Measurements from ENCODE around the gene TEX101. TPM values are rescaled to one million over a fixed set of nuclear protein-coding genes. Genes with fewer than 3 reads are reported as not detected.

TEX101 gene
- total RNA-seq, 1 donor from 2014 or later, result not detected

- H3K4me1 Mint-ChIP-seq, result peaks cover 45% of the 10 kb centered on the region
Observed at GRCh38 chr19:43464134-43464775, 49.6 kb downstream of the TEX101 start.

DNA sequence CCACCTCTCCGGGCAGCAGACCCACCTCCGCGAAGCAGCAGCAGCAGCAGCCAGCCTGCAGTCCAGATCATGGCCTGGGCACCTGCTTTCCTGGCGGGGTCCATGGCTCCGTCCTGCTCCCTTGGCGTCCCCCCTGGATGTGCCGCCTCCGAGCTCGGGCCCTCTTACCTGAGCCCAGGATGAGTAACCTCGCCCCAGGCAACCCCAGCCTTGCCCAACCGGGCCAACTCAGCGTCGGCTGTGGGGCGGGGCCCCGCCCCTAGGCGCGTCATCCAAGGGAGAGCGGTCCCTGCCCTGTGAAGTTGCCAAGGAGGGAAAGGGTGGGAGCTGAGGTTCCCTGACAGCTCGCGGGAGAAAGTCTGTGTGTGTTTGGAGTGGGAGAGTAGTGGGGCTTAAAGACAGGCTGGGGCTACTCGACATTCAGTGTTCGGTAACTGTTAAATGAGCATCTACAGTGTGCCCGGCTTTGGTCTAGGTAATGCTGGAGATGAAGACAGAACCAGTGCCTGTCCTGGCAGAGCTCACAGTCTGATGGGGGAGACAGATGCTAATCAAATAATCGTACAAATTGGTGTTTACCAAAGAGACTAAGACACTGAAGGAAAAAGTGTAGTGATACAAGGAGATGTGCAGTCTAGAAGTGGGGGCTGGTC is 50.9 kb downstream of the TEX101 start, which contains the start of gene LYPD3:
LYPD3 (minus strand) TSS at position 141 of the 653 bp plus-strand sequence; CDS start at position 104, 37 bp downstream.
- Mint-ChIP-seq H3K4me1 (peaks cover 53% of the 10 kb centered on the region), H3K36me3 (ENCODE audit: low read depth) (peaks cover 1% of the 10 kb centered on the region), H3K27me3 (no peaks in the 10 kb centered on the region), H3K27ac (peak within 1 kb of the TSS; percentile 61), H3K4me3 (peak within 1 kb of the TSS; percentile 92), H3K9me3 (no peaks in the 10 kb centered on the region)
- no peak for DNase-seq
- intact Hi-C loops (cut with micrococcal nuclease), result loop anchor here (10.0 kb wide), 1 partner anchor 289 kb away; the partner anchor contains the start of gene SMG9

More at GRCh38 chr19:43464134-43464775, 49.6 kb downstream of the TEX101 start:
- Mint-ChIP-seq H3K27ac (peak overlapping the region; percentile 93), H3K27me3 (no peaks in the 10 kb centered on the region), H3K9me3 (no peaks in the 10 kb centered on the region), H3K4me3 (peak overlapping the region; percentile 92), H3K36me3 (ENCODE audit: low read depth) (peaks cover 1% of the 10 kb centered on the region)
- intact Hi-C loops (cut with micrococcal nuclease), result loop anchor here (1.0 to 10.0 kb wide), 3 partner anchors 11 to 291 kb away; partner anchors contain the start of gene SMG9
- DNase-seq, result peak; percentile 94

- H3K27ac Mint-ChIP-seq, result no peak overlapping the region
- H3K9me3 Mint-ChIP-seq, result no peaks in the 10 kb centered on the region
- H3K36me3 Mint-ChIP-seq (ENCODE audit: low read depth), result no peaks in the 10 kb centered on the region
- H3K4me3 Mint-ChIP-seq, result no peak overlapping the region
- H3K4me1 Mint-ChIP-seq, result peaks cover 48% of the 10 kb centered on the region
- H3K27me3 Mint-ChIP-seq, result no peaks in the 10 kb centered on the region
- intact Hi-C loops (cut with micrococcal nuclease), result loop anchor here (10.0 kb wide), 1 partner anchor 288 kb away; the partner anchor contains the start of gene SMG9
- DNase-seq, result no peak
Observed at GRCh38 chr19:43466793-43467192, 52.1 kb downstream of the TEX101 start.

GRCh38 chr19:43467276-43467675 is 52.6 kb downstream of the TEX101 start:
- H3K4me3 Mint-ChIP-seq, result no peak overlapping the region
- H3K36me3 Mint-ChIP-seq (ENCODE audit: low read depth), result no peaks in the 10 kb centered on the region
- no peaks in the 10 kb centered on the region for H3K9me3 Mint-ChIP-seq
- intact Hi-C loops (cut with micrococcal nuclease), result loop anchor here (10.0 kb wide), 1 partner anchor 288 kb away; the partner anchor contains the start of gene SMG9
- no peak overlapping the region for H3K27ac Mint-ChIP-seq
- H3K27me3 Mint-ChIP-seq, result no peaks in the 10 kb centered on the region
- no peak for DNase-seq
- H3K4me1 Mint-ChIP-seq, result peaks cover 43% of the 10 kb centered on the region

DNA sequence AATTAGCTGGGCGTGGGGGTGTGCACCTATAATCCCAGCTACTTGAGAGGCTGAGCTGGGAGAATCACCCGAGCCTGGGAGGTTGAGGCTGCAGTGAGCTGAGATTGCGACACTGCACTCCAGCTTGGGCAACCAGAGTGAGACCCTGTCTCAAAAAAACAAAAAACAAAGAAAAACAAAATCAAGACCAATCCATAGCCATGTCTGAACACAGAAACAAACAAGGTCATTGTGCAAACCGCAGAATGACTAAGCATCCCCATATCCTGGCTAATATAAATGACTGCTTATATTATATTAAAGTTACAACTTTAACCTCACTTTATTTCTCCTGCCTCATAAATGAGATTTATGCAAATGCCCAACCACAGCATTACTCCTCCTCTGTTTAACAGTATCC is 53.0 kb downstream of the TEX101 start:
- Mint-ChIP-seq H3K27me3 (no peaks in the 10 kb centered on the region), H3K36me3 (ENCODE audit: low read depth) (no peaks in the 10 kb centered on the region), H3K27ac (peak overlapping the region; percentile 1), H3K4me3 (no peak overlapping the region), H3K9me3 (no peaks in the 10 kb centered on the region), H3K4me1 (peaks cover 42% of the 10 kb centered on the region)
- no peak for DNase-seq
- intact Hi-C loops (cut with micrococcal nuclease), result loop anchor here (10.0 kb wide), 1 partner anchor 287 kb away; the partner anchor contains the start of gene SMG9

Other genes with a start within 250 kb of the TEX101 start
- gene PSG5, start 228.4 kb upstream of the TEX101 start, total RNA-seq, result not detected in 2 replicates
- not detected in 2 replicates for gene PSG4, start 209.3 kb upstream of the TEX101 start, total RNA-seq
- gene PSG9, start 145.4 kb upstream of the TEX101 start, total RNA-seq, result not detected in 2 replicates
- gene CD177, start 61.2 kb upstream of the TEX101 start, total RNA-seq, result not detected in 2 replicates
- 3.6 and 4.1 TPM in 2 replicates for gene LYPD3, start 50.7 kb downstream of the TEX101 start, total RNA-seq
- gene PHLDB3, start 89.9 kb downstream of the TEX101 start, total RNA-seq, result 26.3 and 26.7 TPM in 2 replicates
- 59.3 and 59.7 TPM in 2 replicates for gene ETHE1, start 112.3 kb downstream of the TEX101 start, total RNA-seq
- gene ZNF575, start 118.3 kb downstream of the TEX101 start, total RNA-seq, result 1.8 and 2.4 TPM in 2 replicates
- gene XRCC1, start 160.6 kb downstream of the TEX101 start, total RNA-seq, result 27.5 and 29.6 TPM in 2 replicates
- gene PINLYP, start 160.9 kb downstream of the TEX101 start, total RNA-seq, result 7.9 and 9.9 TPM in 2 replicates
- 31.5 and 32.7 TPM in 2 replicates for gene IRGQ, start 181.2 kb downstream of the TEX101 start, total RNA-seq
- 14.4 and 15.3 TPM in 2 replicates for gene ZNF576, start 181.7 kb downstream of the TEX101 start, total RNA-seq
- gene SRRM5, start 197.2 kb downstream of the TEX101 start, total RNA-seq, result 0.19 and 0.37 TPM in 2 replicates
- 18.1 and 19.4 TPM in 2 replicates for gene ZNF428, start 204.7 kb downstream of the TEX101 start, total RNA-seq
- gene CADM4, start 225.0 kb downstream of the TEX101 start, total RNA-seq, result 0.28 and 0.44 TPM in 2 replicates